Uterus (tissue), 2 donors: ENCODE results near the gene CLDND1.

Experiments used
- CTCF ChIP-seq, 4 experiments: fragments of 200-600 bp in 2 of 4; fragments of 450-650 bp in 2 of 4; sonication (generic) in 2 of 4; IDR thresholded peaks; one replicate each; pipeline ENCODE4 v1.5.1; 2016 to 2019; ENCODE audit warnings: antibody characterized with exemption in 4 of 4, mild to moderate bottlenecking in 2 of 4, moderate library complexity in 1 of 4
- POLR2A ChIP-seq, 2 donors: fragments of 450-650 bp; IDR thresholded peaks; one replicate each; pipeline ENCODE4 v1.6.1; 2016; ENCODE audit warnings: antibody characterized with exemption in 2 of 2, mild to moderate bottlenecking in 1 of 2, moderate library complexity in 1 of 2

GRCh38 chr3:98532275-98532637 lies 9.6 kb upstream of the CLDND1 start:
- TF ChIP-seq CTCF (IDR thresholded peaks at IDR 0.05) (no peak), POLR2A (IDR thresholded peaks at IDR 0.05) (no peak)
